Neural crest cell (in vitro differentiated cells): ENCODE data around the gene TOM1L2. TPM values are rescaled to one million over a fixed set of nuclear protein-coding genes. Genes with fewer than 3 reads are reported as not detected.
A peak's percentile ranks its signal among the peaks of the same experiment; 100 is the strongest.

Experiments
- DNase-seq: peaks from one replicate; pipeline ENCODE4 v3.0.0; 2021; ENCODE audit warnings: low read depth, mixed read lengths, low spot score
- H3K27ac Mint-ChIP-seq: one replicate; pipeline ENCODE4 v1.8.0; 2021; ENCODE audit warnings: mild to moderate bottlenecking, mixed read lengths; ENCODE audit not compliant: unreplicated experiment
- H3K27me3 Mint-ChIP-seq: 2 replicates; pipeline ENCODE4 v1.8.0; 2021; ENCODE audit warnings: low read depth, mild to moderate bottlenecking, mixed read lengths
- H3K36me3 Mint-ChIP-seq: 2 replicates; pipeline ENCODE4 v1.8.0; 2021; ENCODE audit warnings: low read depth, mild to moderate bottlenecking, mixed read lengths
- H3K4me1 Mint-ChIP-seq: 2 replicates; pipeline ENCODE4 v1.8.0; 2021; ENCODE audit warnings: mixed read lengths
- H3K4me3 Mint-ChIP-seq: one replicate; pipeline ENCODE4 v1.8.0; 2021; ENCODE audit warnings: mild to moderate bottlenecking, mixed read lengths
- H3K9me3 Mint-ChIP-seq: 2 replicates; pipeline ENCODE4 v1.8.0; 2021; ENCODE audit warnings: mixed read lengths
- CTCF ChIP-seq: fragments of 200-600 bp; sonication (generic); conservative IDR thresholded peaks from 2 replicates; pipeline ENCODE4 v1.5.0; 2021; ENCODE audit warnings: antibody characterized with exemption, mild to moderate bottlenecking
- total RNA-seq: library from RNA; stranded (reverse); gene quantifications from 2 replicates; pipeline ENCODE4 v1.2.1, GENCODE V29; 2021

TOM1L2 gene
- total RNA-seq, 1 donor from 2014 or later: 15.9 TPM

- Mint-ChIP-seq H3K27me3 (peaks cover 22% of the 10 kb centered on the region), H3K4me3 (peak overlapping the region; percentile 51), H3K4me1 (peaks cover 38% of the 10 kb centered on the region), H3K9me3 (no peaks in the 10 kb centered on the region), H3K36me3 (peaks cover 6% of the 10 kb centered on the region), H3K27ac (no peak overlapping the region)
- no peak for DNase-seq
- TF ChIP-seq CTCF: no peak
Observed at GRCh38 chr17:17813055-17813724, 159.0 kb downstream of the TOM1L2 start.

GRCh38 chr17:17812211-17813054 lies 159.8 kb downstream of the TOM1L2 start:
- no peaks in the 10 kb centered on the region for H3K9me3 Mint-ChIP-seq
- H3K4me1 Mint-ChIP-seq: peaks cover 40% of the 10 kb centered on the region
- H3K36me3 Mint-ChIP-seq: peaks cover 6% of the 10 kb centered on the region
- DNase-seq: peak; percentile 92
- no peak overlapping the region for H3K27ac Mint-ChIP-seq
- peak overlapping the region; percentile 80 for H3K4me3 Mint-ChIP-seq
- TF ChIP-seq CTCF: peak; percentile 99
- peaks cover 25% of the 10 kb centered on the region for H3K27me3 Mint-ChIP-seq

GRCh38 chr17:17811381-17812210 lies 160.6 kb downstream of the TOM1L2 start:
- Mint-ChIP-seq H3K4me3 (peak overlapping the region; percentile 80), H3K27ac (no peak overlapping the region), H3K9me3 (no peaks in the 10 kb centered on the region), H3K4me1 (peaks cover 44% of the 10 kb centered on the region), H3K36me3 (peaks cover 8% of the 10 kb centered on the region), H3K27me3 (peaks cover 29% of the 10 kb centered on the region)
- no peak for DNase-seq
- no peak for TF ChIP-seq CTCF

- peak overlapping the region; percentile 80 for H3K4me3 Mint-ChIP-seq
- H3K36me3 Mint-ChIP-seq: peaks cover 12% of the 10 kb centered on the region
- H3K9me3 Mint-ChIP-seq: no peaks in the 10 kb centered on the region
- H3K27me3 Mint-ChIP-seq: peaks cover 33% of the 10 kb centered on the region
- TF ChIP-seq CTCF: no peak
- H3K27ac Mint-ChIP-seq: peak overlapping the region; percentile 19
- H3K4me1 Mint-ChIP-seq: peaks cover 48% of the 10 kb centered on the region
- DNase-seq: no peak
Observed at GRCh38 chr17:17810895-17811248, 161.3 kb downstream of the TOM1L2 start.

GRCh38 chr17:17810084-17810894 lies 161.9 kb downstream of the TOM1L2 start:
- H3K9me3 Mint-ChIP-seq: no peaks in the 10 kb centered on the region
- H3K4me3 Mint-ChIP-seq: peak overlapping the region; percentile 80
- peaks cover 12% of the 10 kb centered on the region for H3K36me3 Mint-ChIP-seq
- DNase-seq: peak; percentile 64
- TF ChIP-seq CTCF: no peak
- H3K27ac Mint-ChIP-seq: peak overlapping the region; percentile 19
- H3K4me1 Mint-ChIP-seq: peaks cover 46% of the 10 kb centered on the region
- peaks cover 32% of the 10 kb centered on the region for H3K27me3 Mint-ChIP-seq
